ENCODE measurements around the gene ZNF618.
A peak's percentile ranks its signal among the peaks of the same experiment; 100 is the strongest.
"Not testable (repeated sequence)": the region's sequence is repeated elsewhere in the genome, so short reads cannot be mapped to it uniquely, and the experiment has no call there.

ZNF618 gene

DNA sequence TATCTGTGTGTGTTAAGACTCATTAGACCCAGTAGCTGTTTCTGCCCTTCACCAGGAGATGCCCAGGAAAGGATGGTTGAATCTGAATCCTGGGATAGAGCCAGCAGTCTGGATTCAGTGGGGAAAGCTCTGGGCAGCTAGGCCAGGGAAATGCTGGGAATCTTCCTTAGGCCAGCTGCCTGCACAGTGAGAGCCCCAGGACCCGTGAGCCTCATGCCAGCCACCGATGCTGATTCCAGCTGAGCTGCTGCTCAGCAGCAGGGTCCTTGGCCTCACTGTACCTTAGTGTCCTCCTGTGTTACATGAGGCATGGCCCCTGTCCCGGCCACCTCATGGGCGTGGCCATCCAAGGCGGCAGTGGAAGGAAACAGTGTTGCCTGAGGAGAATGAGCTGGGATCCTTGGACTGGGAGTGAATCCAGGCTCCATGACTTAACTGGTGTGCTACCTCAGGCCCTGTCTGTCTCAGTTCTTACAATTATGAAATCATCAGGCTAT is 114.9 kb downstream of the ZNF618 start:
- DNase-seq, result no peak

DNA sequence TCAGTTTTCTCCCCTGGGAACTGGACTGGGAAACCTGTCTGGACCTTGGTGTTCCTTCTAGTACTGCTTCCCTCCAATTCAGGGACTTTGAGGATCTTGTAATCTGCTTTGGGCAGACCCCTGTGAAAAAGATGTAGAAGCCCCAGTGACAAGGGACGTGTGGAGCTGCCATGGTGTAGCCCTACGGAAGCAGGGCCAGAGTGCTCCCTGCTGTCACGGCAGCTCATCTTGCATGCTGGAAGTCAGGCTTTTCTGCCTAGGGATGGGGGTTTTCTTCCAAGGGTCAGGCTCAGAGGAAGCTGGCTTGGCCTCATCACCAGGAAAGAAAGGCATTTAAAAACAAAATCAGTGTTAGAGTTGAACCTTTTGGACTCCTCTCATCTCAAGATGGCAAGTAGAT is 115.6 kb downstream of the ZNF618 start:
- no peak for DNase-seq

DNA sequence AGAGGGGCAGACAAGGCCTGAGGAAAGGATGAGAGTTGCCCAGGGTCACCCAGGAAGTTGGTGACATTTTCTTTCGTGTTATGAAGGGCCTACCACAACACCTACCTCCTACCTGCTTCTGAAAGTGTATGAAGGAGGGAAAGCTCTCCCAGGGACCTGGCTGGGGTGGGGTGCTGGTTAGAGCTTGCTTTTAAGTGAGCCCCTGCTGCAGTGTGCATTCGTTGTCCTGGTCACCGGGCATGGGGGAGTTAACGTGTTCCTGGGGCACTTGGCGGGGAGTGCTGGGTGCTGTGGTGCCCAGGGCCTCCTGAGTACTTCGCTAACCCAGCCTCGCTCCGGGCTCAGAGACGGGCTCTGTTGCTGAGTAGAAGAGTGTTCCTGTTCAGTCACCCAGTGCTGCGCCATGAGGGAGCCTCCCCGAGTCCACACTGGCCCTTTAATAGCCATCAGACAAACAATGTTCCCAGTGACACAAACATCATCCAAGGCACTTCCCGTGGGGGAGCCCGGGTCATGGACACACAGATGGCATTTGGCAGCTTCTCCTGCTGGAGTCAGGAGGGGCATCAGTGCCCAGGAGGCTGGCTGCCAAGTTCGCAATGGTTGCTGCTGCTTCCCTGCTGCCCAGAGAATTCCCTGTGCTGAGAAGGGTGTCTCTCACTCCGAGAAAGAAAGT is 116.3 kb downstream of the ZNF618 start:
- DNase-seq, result no peak

DNA sequence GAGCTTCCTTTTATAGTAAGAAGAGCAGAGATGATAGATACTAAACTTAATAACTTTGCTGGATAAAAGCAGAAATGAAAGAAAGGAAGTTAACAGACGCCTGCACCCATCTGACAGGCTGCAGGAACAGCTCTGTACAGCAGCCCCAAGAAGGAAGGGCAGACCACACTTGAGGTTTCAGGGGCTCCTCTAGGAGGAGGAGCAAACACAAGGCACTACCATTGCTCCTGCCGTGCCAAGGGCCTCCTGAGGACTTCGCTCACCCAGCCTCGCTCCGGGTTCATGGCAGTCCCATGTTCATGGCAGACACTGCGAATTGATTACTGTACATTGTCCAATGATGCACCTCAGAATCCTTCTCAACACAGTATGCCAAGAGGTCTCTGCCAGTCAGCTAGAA is 116.9 kb downstream of the ZNF618 start:
- DNase-seq, result peak; percentile 83

DNA sequence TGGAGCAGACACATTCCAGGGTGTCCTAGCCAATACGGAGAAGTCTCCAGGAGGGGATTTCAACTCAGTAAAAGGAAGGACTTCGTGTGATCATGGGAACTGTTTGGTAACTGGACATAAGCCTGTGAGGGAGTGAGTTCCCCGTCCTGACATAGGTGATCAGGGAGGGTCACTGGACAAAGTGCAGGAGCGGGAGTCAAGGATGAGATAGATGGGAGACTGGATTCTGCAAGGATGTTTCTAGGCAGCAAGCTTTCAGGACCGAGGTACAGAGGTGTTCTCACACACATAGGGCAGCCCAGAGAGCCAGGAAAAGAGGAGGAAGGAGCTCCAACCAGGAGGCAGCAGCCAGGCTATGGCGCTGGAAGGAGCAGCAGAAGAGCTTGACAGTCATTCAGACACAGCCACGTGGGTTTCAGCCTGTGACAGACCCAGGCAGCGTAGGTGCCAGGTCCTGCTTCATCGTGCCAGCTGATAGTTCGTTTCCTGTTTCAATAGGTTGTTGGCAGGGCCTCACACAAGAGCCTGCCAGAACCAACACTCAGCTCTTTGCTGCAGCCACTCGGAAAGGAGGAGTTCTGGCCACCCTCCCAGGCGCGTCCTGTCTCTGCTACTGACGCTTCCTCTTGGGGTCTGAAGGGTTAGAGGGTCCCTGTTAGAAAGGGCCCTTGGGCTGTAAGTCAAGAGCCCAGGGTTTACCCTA is 117.9 kb downstream of the ZNF618 start:
- DNase-seq, result peak; percentile 69

DNA sequence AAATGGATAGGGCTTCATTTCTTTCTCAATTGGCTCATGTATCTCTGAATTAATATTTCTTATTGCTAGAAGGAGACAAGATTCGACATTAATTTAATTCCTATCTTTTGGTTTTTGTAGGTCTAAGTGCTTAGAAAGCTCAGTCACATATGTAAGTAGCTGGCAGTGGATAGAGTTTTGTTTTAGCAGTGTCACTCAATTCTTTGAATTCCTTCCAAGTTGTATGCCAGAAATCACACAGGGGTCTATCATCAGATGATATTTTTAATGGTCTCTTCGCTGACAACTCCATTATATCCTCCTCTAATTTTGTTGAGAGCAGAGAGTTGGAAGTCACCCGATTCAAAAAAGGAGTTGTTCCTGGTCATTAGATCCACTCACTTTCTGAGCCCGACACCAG is 119.3 kb downstream of the ZNF618 start:
- no peak for DNase-seq

DNA sequence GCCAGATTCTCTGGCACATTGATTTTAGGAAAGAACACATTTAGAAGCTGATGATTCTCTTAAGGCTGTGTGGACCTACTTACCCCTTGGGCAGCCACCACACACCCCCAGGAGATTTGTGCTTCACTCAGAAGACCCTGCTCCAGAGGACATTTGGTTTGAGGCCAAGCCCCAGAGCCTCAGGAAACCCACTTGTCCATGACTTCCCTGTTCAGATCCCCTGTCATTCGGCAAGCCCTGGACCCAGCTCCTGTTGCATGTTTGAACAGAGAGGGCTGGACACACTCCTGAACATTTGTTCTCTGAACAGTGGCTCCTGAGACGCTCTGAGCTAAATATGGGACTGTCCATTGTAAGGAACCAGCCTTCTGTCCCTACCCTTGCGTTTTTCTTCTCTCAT is 119.9 kb downstream of the ZNF618 start:
- DNase-seq, result no peak

DNA sequence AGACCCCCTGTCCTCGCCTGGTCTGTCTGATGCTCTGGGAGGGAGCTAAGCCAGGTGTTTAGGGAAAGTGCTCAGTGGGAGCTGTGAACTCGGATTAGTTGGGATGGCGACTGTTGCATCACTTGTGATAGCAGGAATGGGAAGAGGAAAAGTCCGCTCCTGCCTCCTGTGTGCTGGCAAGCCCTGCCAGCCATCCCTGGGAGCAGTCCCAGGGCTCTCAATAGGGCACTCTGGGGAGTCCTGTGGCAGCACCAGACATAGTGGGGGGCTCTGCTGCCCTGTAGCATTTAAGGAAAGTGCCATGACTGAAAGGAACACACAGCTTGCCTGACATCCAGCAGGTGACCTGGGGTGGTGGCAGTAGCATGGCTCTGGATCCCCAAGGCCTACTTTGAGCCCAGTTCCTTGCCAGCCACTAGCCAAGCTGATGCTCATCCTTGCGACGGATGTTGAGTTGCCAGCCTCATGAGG is 120.5 kb downstream of the ZNF618 start:
- DNase-seq, result no peak

DNA sequence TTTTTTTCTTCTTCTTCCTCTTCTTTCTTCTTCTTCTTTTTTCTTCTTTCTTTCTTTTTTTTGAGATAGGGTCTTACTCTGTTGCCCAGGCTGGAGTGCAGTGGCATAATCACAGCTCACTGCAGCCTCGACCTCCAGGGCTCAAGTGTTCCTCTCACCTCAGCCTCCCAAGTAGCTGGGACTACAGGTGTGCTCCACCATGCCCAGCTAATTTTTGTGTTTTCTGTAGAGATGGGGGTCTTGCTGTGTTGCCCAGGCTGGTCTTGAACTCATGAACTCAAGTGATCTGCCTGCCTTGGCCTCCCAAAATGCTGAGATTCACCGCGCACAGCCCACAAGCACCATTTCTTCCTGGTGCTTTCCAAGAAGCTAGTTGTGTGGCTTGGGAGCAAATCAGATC is 121.0 kb downstream of the ZNF618 start:
- not testable (repeated sequence) for DNase-seq

DNA sequence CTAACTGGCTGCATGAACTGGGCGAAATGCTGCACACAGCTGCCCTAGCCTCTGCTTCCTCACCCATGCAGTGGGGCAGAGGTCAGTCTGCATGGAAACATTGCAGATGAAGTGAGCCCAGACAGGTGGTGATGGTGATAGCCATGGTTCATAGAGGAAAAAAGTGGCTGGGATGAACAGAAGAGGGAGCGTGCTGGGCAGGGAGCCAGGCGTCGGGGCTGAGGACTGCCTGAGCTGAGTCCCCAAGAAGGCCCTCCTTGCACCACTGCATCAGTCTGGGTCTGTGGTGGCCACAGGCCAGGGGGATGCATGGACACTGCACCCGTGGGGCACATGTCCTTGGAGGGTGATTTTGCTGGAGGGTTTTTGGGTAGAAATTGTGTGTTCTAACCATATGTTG is 121.5 kb downstream of the ZNF618 start:
- DNase-seq, result no peak

DNA sequence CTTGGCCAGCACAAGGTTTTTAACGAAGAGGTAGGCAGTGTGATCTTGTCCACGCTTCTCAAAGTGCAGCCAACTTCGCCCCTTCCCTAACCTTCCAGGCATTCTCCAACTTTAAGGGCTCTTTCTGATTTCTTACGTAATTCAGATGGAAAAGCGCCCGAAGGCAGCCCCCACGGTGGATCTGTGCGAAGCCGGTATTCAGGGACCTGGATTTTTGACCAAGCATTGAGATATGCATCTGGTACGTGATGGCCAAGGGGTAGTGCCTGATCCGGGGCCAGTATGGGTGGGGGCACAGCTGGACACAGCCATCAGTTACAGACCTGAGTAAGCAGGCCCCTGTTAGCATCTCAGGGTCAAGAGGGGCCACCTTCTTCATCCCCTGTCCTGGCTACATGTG is 122.0 kb downstream of the ZNF618 start:
- no peak for DNase-seq

DNA sequence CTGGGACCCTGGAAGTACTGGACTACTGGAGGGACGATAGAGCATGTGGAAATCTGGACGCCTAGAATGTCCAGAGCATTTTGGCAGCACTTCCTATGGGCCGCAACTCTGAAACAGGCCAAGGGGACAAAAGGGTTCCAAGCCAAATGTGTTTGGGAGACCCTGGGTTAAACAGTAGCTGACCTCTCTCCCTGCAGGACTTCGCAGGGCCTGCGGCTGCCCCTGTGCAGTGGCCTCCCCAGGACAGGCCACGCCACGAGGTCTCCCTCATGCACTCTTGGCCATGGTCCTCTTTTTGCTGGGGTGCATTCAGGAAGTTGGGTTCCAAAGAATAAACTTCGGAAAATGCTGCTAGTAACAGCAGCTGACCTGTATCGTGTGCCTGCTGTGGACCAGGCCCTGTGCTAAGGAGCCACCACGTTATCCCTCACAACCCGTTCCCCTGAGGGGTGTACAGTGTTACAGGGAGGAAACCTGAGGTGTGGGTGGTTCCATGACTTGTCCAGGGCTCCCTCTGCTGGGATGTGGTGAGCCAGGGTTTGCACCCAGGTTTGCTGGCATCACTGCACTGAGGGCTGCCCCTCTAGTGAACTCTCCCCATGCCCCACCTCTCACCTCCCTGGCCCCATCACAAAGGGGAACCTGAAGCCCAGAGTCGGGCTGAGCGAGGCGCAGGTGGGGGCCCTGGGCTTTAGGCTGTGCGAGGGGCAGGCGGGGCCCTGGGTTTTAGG is 122.6 kb downstream of the ZNF618 start:
- peak; percentile 32 for DNase-seq

DNA sequence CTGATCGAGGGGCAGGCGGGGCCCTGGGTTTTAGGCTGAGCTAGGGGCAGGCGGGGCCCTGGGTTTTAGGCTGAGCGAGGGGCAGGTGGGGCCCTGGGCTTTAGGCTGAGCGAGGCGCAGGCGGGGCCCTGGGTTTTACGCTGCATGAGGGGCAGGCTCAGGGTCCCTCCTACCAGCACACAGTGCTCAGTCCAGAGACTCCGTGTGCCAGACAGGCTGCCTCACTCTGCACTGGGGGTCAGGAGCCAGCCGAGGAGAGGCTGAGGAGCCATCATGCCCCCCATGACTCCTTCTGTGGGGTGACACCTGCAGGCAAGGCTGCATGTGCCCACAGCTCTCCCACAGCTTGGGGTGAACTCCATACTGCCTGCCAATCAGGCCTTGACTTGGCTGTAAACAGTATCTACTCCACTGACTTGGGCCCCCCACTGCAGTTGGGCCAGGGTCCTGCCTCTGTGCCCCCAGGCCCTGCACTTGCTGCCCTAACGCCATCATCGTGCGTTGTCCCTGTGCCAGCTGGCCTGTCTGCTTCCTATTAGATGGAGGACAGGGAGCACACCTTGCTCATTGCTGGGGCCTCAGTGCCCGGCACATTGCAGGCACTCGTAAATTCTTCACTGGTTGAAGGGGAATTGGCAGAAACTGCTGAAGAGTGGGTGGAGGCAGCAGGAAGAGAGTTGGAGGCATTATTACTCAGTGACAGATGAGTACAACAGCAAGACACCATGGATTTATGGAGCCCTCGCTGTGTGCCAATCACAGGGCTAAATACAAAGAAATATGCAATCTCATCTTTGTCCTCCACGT is 123.3 kb downstream of the ZNF618 start:
- DNase-seq, result no peak

DNA sequence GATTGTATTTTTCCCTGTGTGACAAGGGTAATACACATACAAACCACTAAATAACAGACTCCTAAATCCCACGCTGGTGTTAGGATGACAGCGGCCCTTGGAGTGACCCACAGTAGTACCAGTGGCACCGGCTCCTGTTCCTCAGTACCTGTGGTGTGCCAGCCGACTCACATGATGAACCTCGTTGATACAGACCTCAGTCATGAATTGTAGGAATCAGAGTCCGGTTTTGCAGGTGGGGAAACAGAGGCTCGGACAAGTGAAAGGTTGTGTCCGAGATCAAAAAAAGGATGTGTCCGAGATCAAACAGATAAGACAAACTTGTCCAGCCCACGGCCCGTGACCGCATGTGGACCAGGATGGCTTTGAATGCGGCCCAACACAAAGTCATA is 124.0 kb downstream of the ZNF618 start:
- DNase-seq, result no peak

DNA sequence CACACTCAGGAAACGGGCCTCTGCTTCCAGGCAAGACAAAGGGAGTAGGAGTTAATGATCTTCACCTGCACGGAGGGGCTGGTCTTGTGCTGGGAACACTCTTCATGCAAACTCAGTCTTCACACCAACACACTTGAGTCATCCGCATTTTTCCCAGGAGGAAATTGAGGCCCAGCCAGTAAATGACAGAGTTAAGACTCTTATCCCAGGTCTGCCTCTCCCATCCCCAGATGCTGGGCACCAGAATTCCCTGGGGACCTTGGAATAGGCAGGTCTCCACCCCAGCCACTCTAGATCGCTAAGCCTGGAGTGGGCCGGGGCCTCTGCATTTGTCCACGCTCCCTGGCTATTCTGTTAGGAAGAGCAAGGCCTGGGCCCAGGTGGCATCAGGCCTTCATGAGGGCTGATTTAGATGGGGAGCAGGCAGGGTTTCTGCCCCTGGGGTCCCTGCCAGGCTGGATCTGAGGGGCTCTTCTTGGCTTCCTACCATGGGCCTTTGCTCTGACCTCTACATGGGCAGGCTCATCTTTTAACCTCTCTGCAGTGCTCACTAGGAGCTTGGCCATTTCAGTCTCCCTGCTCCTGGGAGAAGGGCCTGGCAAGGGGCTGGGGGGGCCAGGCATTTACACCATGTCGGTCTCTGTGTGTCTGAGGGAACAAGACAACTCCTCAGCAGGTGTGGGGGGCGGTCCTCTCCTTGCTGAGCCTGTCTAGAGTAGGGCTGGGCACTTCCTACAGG is 124.7 kb downstream of the ZNF618 start:
- no peak for DNase-seq

DNA sequence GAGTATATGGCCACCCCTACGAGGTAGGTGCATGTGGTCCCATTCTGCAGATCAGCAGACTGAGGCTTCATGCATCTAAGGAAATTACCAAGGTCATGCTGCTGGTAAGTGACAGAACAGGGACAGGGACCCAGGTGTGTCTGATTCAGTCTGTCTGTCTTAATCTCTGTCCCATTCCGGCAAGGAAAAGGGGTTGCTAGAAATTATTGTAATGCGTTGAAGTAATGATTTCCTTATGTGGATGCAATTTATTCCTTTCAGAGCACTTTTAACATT is 125.2 kb downstream of the ZNF618 start:
- DNase-seq, result no peak

DNA sequence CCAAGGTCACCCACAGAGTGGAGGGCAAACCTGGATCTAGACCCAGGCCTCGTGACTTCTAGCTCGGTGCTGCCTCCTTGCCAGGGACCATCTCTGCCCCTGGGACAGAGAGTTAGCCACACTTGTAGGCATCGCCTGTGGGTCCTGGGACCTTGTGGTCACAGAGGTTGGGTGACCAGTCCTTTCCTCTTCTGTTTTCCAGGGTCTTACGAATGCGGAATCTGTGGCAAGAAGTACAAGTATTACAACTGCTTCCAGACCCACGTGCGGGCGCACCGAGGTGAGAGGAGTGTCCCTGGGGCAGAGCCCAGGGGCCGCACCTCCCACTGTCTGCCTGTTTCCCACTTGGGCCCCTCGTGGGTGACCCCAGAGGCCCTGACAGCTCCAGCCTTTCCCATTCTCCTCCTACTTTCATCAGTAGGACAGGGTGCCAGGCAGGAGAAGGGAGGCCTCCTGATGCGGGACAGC is 125.7 kb downstream of the ZNF618 start:
- no peak for DNase-seq

DNA sequence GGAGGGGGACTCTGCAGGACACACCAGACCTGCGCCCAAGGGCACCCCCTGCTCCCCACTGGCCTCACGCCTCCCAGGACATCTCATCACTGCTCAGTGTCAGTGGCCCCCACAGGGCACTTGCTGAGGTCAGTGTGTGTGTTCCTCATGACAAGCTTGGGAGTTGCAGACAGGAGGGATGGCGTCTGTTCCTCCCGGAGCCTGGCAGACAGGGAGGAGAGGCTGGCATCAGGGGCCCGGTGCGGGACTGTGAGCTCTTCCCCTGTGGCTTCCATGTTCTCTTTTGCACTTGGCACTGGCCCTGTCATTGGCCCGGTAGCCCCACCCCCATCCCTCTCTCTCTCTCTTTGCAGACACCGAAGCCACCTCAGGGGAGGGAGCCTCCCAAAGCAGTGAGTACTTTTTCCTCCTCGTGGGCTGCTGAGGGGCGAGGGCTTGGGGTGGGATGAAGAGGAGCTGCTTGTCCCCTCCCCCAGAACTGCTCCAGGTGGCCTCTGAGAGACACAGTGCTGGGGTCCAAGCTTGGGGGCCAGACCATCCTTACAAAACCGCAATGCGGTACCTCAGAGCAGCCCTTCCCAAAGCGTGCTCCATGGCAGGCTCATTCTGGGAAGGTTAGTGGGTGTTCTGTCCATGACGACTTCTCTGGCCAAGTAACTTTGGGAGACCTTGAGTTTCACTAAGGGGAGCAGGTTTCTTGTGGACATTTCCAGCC is 126.3 kb downstream of the ZNF618 start:
- DNase-seq, result no peak

DNA sequence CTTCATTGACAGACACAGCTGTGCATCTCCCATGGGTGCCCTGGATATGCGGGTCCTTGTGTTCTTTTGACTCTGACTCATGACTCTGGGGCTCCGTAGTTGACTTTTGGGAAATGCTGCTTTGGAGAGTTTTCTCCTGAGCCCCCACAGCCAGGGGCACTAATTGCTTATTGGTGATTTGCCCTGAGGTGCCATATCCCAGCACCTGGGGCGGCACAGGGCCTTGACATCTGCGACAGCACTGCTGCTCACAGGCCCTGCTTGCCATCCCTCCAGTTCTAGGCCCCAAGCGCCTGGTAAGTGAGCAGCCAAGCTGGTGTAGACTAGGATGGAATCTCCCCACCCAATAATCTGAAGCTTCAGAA is 126.9 kb downstream of the ZNF618 start:
- DNase-seq, result no peak

DNA sequence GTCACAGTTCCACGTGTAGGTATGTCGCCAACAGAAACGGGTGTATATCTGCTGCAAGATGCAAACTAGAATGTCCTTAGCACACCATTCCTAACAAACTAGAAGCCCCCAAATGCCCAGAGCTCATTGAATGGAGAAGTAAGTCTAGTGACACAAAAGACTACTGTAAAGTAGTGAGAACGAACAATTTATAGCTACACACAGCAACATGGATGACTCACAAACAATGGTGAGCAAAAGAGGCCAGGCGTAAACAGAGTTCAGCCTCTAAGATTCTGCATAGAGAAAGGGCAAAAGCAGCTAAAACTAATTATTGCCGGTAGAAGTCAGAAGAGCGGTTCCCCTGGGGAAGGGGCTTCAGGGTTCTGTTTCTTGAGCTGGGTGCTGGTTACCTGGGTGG is 127.2 kb downstream of the ZNF618 start:
- no peak for DNase-seq

DNA sequence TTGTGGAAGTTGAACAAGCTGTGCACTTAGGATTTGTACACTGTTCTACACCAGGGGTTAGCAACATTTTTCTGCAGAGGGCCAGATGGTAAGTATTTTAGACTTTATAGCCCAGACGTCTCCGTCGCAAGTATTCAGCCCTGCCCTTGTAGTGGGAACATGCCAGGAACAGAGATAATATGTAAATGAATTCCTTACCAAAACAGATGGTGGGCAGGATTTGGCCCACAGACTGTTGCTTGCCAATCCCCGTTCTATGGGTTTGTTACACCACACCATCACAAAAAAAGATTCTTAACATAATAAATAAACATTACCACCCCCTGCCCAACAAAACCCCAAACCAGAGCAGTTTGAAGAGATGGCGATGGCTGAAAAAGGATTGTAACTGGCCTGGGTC is 127.6 kb downstream of the ZNF618 start:
- DNase-seq, result peak; percentile 69

DNA sequence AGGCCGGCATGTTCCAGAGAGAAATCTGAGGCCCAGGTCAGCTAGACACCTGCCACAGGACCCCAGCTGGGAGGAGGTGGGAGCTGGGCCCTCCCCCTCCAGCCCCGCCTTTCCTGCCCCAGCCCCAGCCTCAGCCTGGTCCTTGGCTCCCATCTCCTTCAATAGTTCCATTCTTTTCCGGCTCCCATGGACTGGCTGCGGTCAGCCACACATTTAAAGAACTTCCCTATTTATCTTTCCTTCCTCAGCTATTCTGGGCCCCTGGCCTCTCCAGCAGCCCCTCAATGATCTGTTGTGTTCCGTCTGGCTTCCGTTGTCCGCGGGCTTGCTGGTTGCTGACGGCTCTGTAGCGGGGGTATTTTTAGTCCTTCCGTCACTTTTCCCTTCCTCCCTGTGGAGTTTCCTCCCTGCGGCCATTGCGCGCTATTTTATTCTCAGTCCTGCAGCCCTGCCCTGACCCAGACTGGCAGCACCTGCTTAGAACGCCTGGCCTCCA is 128.2 kb downstream of the ZNF618 start:
- peak; percentile 66 for DNase-seq
